ENCODE data around the gene BABAM2.
"Not testable (repeated sequence)": the region's sequence is repeated elsewhere in the genome, so short reads cannot be mapped to it uniquely, and the experiment has no call there.

The BABAM2 gene

DNA sequence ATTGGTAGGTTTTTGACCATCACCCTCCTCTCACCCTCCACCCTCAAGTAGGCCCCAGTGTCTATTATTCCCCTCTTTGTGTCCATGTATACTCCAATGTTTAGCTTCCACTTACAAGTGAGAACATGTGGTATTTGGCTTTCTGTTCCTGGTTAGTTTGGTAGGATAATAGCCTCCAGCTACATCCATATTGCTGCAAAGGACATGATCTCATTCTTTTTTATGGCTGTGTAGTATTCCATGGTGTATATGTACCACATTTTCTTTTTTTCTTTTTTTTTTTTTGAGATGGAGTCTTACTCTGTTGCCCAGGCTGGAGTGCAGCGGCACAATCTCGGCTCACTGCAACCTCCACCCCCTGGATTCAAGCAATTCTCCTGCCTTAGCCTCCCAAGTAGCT lies 88.2 kb downstream of the BABAM2 start:
- DNase-seq (ENCODE audit: low read depth in 3 of 3): not testable (repeated sequence)

- no peak for DNase-seq (ENCODE audit: low read depth in 3 of 3)
These were observed 89.7 kb downstream of the BABAM2 start for GRCh38 chr2:27980242-27980641.

DNA sequence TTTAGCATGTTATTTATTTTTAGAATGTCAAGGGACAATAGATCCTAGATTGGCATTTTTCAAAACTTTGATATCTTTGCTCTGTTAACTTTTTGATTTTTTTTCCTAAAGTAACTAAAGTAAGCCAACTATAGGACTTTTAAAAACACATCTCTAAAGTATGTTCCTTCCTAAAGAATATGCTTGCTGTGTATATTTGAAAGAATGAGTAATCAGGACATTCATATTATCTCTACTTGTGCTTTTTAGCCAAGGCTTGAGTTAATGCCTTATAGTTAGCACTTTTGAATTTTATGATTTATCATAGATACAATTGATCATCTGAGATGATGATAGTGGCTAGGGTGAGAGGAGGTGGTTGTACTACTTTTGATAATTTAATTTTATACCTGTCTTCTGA lies 93.6 kb downstream of the BABAM2 start:
- no peak for DNase-seq (ENCODE audit: low read depth in 3 of 3)

- DNase-seq (ENCODE audit: low read depth in 3 of 3): no peak
These were observed 97.8 kb downstream of the BABAM2 start for GRCh38 chr2:27988306-27988705.

- DNase-seq (ENCODE audit: low read depth in 3 of 3): no peak
These were observed 98.2 kb downstream of the BABAM2 start for GRCh38 chr2:27988718-27989117.

DNA sequence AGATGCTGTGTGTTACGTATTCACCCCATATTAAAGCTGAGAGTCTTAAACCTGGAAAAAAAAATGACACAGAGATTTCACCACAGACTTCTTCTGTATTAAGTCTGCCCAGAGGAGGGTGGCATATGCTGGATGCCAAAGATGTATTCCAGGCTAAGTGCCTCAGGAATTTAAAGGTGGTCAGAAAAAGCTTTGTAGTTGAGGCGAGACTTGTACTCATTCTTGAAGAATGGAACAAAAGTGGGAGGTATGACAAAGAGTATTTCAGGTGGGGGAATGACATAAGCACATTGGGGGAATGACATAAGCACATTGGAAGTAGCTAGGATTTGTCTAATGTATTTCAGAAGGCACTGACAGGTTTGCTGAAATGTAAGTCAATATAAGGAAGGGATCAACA lies 98.6 kb downstream of the BABAM2 start:
- DNase-seq (ENCODE audit: low read depth in 3 of 3): no peak

DNA sequence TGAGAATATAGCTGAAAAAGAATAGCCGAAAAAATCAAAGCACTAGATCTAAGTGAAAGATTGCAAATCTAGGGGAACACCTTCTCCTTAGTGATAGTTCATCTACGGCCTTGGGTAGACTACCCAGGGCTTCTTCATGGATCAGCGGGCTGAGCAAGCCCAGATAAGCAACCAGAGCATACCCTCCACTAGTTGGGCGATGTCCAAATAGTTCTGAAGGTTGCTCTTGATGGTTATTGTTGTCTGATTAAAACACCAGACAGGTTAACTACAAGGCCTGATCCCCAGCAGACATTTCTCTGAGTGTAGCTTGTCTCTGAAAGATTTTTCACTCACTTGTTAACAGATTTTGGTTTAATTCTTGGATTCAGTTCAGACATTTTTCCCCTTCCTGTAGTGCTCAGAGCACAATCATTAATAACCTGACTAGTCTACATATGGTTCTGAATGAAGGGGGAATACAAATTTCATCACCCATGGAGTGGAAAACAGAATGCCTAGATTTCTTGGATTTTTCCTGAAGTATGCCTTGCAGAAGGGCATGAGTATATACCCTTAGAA lies 99.6 kb downstream of the BABAM2 start:
- DNase-seq (ENCODE audit: low read depth in 3 of 3): no peak

DNA sequence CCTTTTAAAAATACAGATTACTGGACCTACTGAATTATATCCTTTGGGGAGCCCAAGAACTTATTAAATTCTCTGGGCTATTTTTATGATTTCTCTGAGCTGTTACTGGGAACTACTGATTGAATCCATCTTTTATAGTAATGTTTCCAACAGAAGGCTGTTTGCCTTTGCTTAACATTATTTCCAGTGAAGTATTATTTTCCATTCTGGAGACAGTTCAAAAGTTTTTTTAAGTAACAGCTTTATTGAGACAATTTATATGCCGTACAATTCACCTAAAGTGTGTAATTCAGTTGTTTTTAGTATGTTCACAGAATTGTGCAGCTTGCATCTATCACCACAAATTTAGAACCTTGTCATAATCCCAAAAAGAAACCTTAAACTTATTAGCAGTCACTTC lies 100.6 kb downstream of the BABAM2 start:
- no peak for DNase-seq (ENCODE audit: low read depth in 3 of 3)

DNA sequence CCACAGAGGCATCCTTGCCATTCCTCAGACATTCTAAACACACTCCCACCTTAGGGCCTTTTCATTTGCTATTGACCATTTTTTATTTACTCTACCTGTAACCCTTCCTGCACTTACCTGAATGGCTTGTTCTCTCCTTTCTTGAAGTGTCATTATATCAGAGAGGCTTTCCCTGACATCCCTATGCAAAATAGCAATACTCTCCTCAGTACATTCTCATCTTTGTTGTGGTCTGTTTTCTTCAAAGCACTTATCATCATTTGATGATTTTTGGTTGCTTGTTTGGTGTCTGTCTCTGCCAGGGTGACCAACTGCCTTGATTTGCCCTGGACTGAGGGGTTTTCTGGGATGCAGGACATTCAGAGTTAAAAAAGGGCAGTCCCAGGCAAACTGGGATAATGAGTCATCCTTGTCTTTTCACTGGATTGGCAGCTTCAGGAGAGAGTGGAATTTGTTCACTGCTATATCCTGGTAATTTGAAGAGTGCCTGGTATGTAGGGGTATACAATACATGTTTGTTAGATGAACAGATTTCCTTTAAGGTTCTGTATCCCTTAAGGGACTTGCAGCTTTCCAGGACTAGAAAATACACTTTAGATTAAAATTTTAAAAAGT lies 102.4 kb downstream of the BABAM2 start:
- DNase-seq (ENCODE audit: low read depth in 3 of 3): no peak

GRCh38 chr2:27993402-27993787 lies 102.9 kb downstream of the BABAM2 start:
- DNase-seq (ENCODE audit: low read depth in 3 of 3): no peak

- no peak for DNase-seq (ENCODE audit: low read depth in 3 of 3)
These were observed 103.6 kb downstream of the BABAM2 start for GRCh38 chr2:27993950-27994728.

- DNase-seq (ENCODE audit: low read depth in 3 of 3): no peak
These were observed 105.8 kb downstream of the BABAM2 start for GRCh38 chr2:27996156-27996922.

DNA sequence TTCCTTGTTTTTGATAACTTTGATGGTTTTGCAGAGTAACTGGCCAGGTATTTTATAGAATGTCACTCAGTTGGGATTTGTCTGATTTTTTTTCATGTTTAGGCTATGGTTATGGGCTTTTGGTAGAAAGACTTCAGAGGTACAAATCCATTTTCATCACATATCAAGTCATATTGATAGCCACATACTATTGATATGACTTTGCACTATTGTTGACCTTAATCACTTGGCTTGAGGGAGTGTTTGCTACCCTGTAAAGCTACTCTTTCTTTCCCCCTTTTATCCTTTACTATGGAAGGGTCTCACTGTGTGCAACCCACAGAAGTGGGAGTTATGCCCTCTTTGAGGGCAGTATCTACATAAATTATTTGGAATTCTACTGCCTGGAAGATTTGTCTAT lies 109.8 kb downstream of the BABAM2 start:
- no peak for DNase-seq (ENCODE audit: low read depth in 3 of 3)

DNA sequence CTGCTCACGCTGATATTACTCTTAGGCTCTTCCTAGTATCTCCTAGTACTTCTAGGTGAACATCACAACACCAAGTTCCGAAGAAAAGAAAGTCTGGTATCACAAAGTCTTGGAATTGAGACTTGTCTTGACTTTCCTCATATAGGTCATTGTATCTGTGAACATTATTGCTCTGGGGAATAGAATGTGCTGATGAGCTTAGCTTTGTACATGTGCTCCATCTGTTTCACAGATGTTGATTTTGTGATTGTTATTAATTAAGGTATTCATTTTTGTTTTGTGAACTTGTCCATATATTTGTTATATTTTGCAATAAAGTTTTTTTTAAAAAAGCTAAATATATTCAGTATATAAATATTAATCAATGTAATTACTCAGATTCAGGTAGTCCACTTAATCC lies 111.7 kb downstream of the BABAM2 start:
- DNase-seq (ENCODE audit: low read depth in 3 of 3): no peak

GRCh38 chr2:28004086-28004485 lies 113.6 kb downstream of the BABAM2 start:
- DNase-seq (ENCODE audit: low read depth in 3 of 3): no peak

DNA sequence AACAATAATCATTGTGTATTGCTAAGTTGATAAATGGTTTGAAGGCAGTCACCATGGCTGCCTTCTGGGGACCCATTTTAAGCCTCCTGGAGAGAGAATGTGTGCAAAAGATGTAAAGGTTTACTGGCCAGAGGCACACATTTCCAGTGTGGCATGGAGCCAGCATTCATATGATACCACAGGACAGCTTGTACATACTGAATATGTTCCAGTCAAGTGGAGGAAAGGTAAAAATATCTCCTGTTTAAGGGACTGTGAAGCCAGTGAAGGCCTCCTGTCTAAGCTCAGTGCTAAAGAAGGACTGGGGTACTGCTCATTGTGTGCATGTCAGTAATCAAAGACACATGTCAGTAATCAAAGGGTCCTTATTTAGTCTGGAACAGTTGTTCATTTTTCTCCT lies 119.2 kb downstream of the BABAM2 start:
- no peak for DNase-seq (ENCODE audit: low read depth in 3 of 3)

GRCh38 chr2:28011322-28011737 lies 120.8 kb downstream of the BABAM2 start:
- DNase-seq (ENCODE audit: low read depth in 3 of 3): no peak

- not testable (repeated sequence) for DNase-seq (ENCODE audit: low read depth in 3 of 3)
These were observed 127.9 kb downstream of the BABAM2 start for GRCh38 chr2:28018474-28018873.

DNA sequence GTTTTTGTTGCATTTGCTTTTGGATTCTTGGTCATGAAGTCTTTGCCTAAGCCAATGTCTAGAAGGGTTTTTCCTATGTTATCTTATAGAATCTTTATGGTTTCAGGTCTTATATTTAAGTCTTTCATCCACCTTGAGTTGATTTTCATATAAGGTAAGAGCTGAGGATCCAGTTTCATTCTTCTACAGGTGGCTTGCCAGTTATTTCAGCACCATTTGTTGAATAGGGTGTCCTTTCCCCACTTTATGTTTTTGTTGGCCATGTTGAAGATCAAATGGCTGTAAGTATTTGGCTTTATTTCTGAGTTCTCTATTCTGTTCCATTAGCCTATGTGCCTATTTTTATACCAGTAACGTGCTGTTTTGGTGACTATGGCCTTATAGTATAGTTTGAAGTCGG lies 129.0 kb downstream of the BABAM2 start:
- DNase-seq (ENCODE audit: low read depth in 3 of 3): not testable (repeated sequence)

- no peak for DNase-seq (ENCODE audit: low read depth in 3 of 3)
These were observed 131.4 kb downstream of the BABAM2 start for GRCh38 chr2:28021898-28022297.

GRCh38 chr2:28025123-28025522 lies 134.6 kb downstream of the BABAM2 start:
- no peak for DNase-seq (ENCODE audit: low read depth in 3 of 3)

DNA sequence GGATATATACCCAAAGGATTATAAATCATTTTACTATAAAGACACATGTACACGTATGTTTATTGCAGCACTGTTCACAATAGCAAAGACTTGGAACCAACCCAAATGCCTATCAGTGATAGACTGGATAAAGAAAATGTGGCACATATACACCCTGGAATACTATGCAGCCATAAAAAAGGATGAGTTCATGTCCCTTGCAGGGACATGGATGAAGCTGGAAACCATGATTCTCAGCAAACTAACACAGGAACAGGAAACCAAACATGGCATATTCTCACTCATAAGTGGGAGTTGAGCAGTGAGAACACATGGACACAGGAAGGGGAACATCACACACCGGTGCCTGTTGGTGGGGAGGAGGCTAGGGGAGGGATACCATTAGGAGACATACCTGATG lies 135.7 kb downstream of the BABAM2 start:
- not testable (repeated sequence) for DNase-seq (ENCODE audit: low read depth in 3 of 3)

DNA sequence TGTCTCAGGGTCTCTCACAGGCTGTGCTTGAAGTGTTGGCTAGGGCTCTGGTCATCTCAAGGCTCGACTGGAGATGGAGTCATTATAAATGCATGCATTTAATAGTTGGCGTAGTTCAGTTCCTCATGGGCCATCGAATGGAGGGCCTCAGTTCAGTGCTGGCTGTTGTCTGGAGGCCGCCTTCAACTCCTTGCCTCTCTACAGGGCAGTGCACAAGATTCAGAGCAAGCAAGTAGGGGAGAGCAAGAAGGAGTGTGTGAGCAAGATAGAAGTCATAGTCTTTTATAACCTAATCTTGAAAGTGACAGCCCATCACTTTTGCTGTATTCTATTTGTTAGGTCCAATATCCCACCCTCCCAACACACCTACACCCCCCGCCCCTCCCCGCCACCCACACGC lies 137.5 kb downstream of the BABAM2 start:
- no peak for DNase-seq (ENCODE audit: low read depth in 3 of 3)

Measured in stimulated activated CD4-positive, alpha-beta T cell treated with anti-CD3 and anti-CD28 coated beads, TNF-alpha, amount 100 ng/mL, for 48 hours (primary cell).